T-helper 17 cell (primary cell): ENCODE results near the gene UBP1. TPM values are rescaled to one million over a fixed set of nuclear protein-coding genes. Genes with fewer than 3 reads are reported as not detected.
A peak's percentile ranks its signal among the peaks of the same experiment; 100 is the strongest.
"Not testable (repeated sequence)": the region's sequence is repeated elsewhere in the genome, so short reads cannot be mapped to it uniquely, and the experiment has no call there.

Experiments used
- ATAC-seq: fragments of 150-1000 bp; cut with Tn5 transposase; 2 replicates; pipeline ENCODE4 v1.10.0; 2021; ENCODE audit warnings: mild to moderate bottlenecking, moderate library complexity
- DNase-seq, 3 donors: peaks; one replicate each; pipeline versions ENCODE4 v3.0.0 to v3.0.0-alpha.2; 2020 to 2021
- H3K9me3 ChIP-seq: one replicate; pipeline ENCODE4 v1.7.0; 2013; ENCODE audit warnings: low read length, mild to moderate bottlenecking; ENCODE audit not compliant: control insufficient read depth, poor library complexity, severe bottlenecking
- H3K27ac Mint-ChIP-seq: one replicate; pipeline ENCODE4 v1.8.0; 2022; ENCODE audit warnings: mild to moderate bottlenecking, moderate library complexity, mixed read lengths
- H3K27me3 Mint-ChIP-seq: one replicate; pipeline ENCODE4 v1.8.0; 2022; ENCODE audit warnings: mixed read lengths
- H3K36me3 Mint-ChIP-seq: one replicate; pipeline ENCODE4 v1.8.0; 2022; ENCODE audit warnings: low read depth, mixed read lengths
- H3K4me1 Mint-ChIP-seq: one replicate; pipeline ENCODE4 v1.8.0; 2022; ENCODE audit warnings: mild to moderate bottlenecking, mixed read lengths
- H3K4me3 Mint-ChIP-seq: one replicate; pipeline ENCODE4 v1.8.0; 2022; ENCODE audit warnings: mild to moderate bottlenecking, moderate library complexity, mixed read lengths
- total RNA-seq, 4 donors: library from RNA in 2 of 4; stranded (reverse) in 2 of 4; gene quantifications; one replicate each; pipeline ENCODE4 v1.2.3 and lab custom pipeline; 2022 to 2026

Gene UBP1
- total RNA-seq, 2 donors from 2014 or later: 76.5 to 80.1 TPM

- no peaks in the 10 kb centered on the region for H3K9me3 ChIP-seq
- H3K4me3 Mint-ChIP-seq: peak overlapping the region; percentile 36
- no peak overlapping the region for H3K27ac Mint-ChIP-seq
- DNase-seq: peak in 2 of 3 donors; percentile 13 to 14
- peaks cover 2% of the 10 kb centered on the region for H3K36me3 Mint-ChIP-seq
- peaks cover 8% of the 10 kb centered on the region for H3K4me1 Mint-ChIP-seq
- H3K27me3 Mint-ChIP-seq: peaks cover 32% of the 10 kb centered on the region
- ATAC-seq: peak; percentile 80
Observed at GRCh38 chr3:33372218-33373081, 67.8 kb downstream of the UBP1 start.

DNA sequence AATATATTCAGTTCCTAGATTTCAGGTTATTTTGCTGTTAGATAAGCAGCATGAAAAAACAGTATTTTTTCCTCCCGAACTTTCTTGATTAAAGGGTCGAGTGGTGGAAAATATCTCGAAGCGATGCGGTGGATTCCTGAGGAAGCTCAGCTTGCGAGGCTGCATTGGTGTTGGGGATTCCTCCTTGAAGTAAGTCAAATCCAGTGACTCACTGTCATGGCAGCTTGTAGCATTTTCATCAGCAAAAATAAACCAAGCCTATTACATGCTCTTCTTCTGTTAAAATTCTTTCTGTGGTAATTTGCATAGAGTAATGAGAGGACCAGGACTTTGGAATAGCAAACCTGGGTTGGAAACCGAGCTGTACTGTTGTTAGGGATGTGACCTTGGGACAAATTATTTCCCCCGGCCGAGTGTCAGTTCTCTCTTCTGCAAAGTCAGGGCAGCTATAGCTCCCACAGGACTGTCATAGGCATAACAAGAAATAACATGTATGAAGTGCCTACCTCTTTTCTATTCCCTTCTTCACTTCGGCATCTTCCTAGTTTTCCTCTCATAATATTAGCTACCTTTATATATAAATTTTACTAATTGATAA lies 75.6 kb downstream of the UBP1 start:
- peaks cover 2% of the 10 kb centered on the region for H3K4me1 Mint-ChIP-seq
- peaks cover 21% of the 10 kb centered on the region for H3K27me3 Mint-ChIP-seq
- H3K9me3 ChIP-seq: no peaks in the 10 kb centered on the region
- no peaks in the 10 kb centered on the region for H3K36me3 Mint-ChIP-seq
- no peak overlapping the region for H3K27ac Mint-ChIP-seq
- H3K4me3 Mint-ChIP-seq: no peak overlapping the region
- ATAC-seq: no peak
- no peak for DNase-seq

- no peak overlapping the region for H3K27ac Mint-ChIP-seq
- peaks cover 19% of the 10 kb centered on the region for H3K27me3 Mint-ChIP-seq
- H3K9me3 ChIP-seq: no peaks in the 10 kb centered on the region
- no peak for ATAC-seq
- H3K4me1 Mint-ChIP-seq: peaks cover 2% of the 10 kb centered on the region
- no peak overlapping the region for H3K4me3 Mint-ChIP-seq
- H3K36me3 Mint-ChIP-seq: no peaks in the 10 kb centered on the region
- no peak for DNase-seq
Observed at GRCh38 chr3:33364060-33364459, 76.1 kb downstream of the UBP1 start.

GRCh38 chr3:33363113-33363800 lies 76.9 kb downstream of the UBP1 start:
- H3K4me1 Mint-ChIP-seq: peaks cover 2% of the 10 kb centered on the region
- no peak overlapping the region for H3K27ac Mint-ChIP-seq
- no peak overlapping the region for H3K4me3 Mint-ChIP-seq
- H3K9me3 ChIP-seq: no peaks in the 10 kb centered on the region
- DNase-seq (no peak), ATAC-seq (no peak)
- H3K36me3 Mint-ChIP-seq: no peaks in the 10 kb centered on the region
- peaks cover 17% of the 10 kb centered on the region for H3K27me3 Mint-ChIP-seq

- Mint-ChIP-seq H3K4me3 (no peak overlapping the region), H3K27me3 (peaks cover 21% of the 10 kb centered on the region), H3K27ac (no peak overlapping the region), H3K4me1 (peaks cover 2% of the 10 kb centered on the region), H3K36me3 (no peaks in the 10 kb centered on the region)
- DNase-seq (no peak), ATAC-seq (no peak)
- no peaks in the 10 kb centered on the region for H3K9me3 ChIP-seq
Observed at GRCh38 chr3:33360136-33360825, 79.9 kb downstream of the UBP1 start.

- ATAC-seq (no peak), DNase-seq (no peak)
- H3K4me3 Mint-ChIP-seq: no peak overlapping the region
- H3K4me1 Mint-ChIP-seq: peaks cover 2% of the 10 kb centered on the region
- H3K36me3 Mint-ChIP-seq: no peaks in the 10 kb centered on the region
- peaks cover 21% of the 10 kb centered on the region for H3K27me3 Mint-ChIP-seq
- H3K9me3 ChIP-seq: no peaks in the 10 kb centered on the region
- no peak overlapping the region for H3K27ac Mint-ChIP-seq
Observed at GRCh38 chr3:33358172-33358781, 81.9 kb downstream of the UBP1 start.

GRCh38 chr3:33355611-33356010 lies 84.6 kb downstream of the UBP1 start:
- H3K9me3 ChIP-seq: no peaks in the 10 kb centered on the region

DNA sequence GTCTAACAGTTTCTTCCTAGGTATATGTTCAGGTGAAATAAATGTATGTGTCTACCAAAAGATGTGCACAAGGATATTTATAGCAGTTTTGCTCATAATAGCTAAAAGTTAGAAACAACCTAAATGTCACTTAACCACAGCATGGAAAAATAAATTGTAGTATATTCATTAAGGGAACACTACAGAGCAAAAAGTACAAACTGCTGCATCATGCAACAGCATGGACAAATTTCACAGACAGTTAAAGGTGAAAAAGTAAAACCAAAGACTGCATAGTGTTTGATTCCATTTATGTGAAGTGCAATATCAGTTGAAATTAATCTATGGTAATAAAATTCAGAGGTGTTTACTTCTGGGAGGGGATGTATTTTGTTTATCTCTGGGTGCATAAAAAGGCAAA lies 100.4 kb downstream of the UBP1 start:
- no peak overlapping the region for H3K27ac Mint-ChIP-seq

More at GRCh38 chr3:33355611-33356010, 84.6 kb downstream of the UBP1 start:
- ATAC-seq: no peak
- H3K4me1 Mint-ChIP-seq: peaks cover 2% of the 10 kb centered on the region
- peaks cover 16% of the 10 kb centered on the region for H3K27me3 Mint-ChIP-seq
- H3K36me3 Mint-ChIP-seq: no peaks in the 10 kb centered on the region
- H3K27ac Mint-ChIP-seq: no peak overlapping the region
- no peak for DNase-seq
- H3K4me3 Mint-ChIP-seq: no peak overlapping the region

DNA sequence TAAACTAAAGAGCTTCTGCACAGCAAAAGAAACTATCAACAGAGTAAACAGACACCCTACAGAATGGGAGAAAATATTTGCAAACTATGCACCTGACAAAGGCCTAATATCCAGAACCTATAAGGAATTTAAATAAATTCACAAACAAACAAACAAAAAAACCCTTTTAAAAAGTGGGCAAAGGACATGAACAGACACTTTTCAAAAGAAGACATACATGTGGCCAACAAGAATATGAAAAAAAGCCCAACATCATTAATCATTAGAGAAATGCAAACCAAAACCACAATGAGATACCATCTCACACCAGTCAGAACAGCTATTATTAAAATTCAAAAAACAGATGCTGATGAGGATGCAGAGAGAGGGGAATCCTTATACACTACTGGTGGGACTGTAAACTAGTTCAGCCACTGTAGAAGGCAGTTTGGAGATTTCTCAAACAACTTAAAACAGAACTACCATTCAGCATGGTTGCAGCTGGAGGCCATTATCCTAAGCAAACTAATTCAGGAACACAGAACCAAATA lies 101.2 kb downstream of the UBP1 start:
- not testable (repeated sequence) for H3K27ac Mint-ChIP-seq, H3K9me3 ChIP-seq, DNase-seq, H3K36me3 Mint-ChIP-seq, H3K4me1 Mint-ChIP-seq, H3K27me3 Mint-ChIP-seq, H3K4me3 Mint-ChIP-seq, ATAC-seq

More for the DNA sequence above, 100.4 kb downstream of the UBP1 start:
- DNase-seq (no peak), ATAC-seq (no peak)
- Mint-ChIP-seq H3K36me3 (peaks cover 2% of the 10 kb centered on the region), H3K4me3 (no peak overlapping the region), H3K4me1 (no peaks in the 10 kb centered on the region), H3K27me3 (no peaks in the 10 kb centered on the region)
- no peaks in the 10 kb centered on the region for H3K9me3 ChIP-seq

Other genes with a start within 250 kb of the UBP1 start
- gene SUSD5, start 221.6 kb downstream of the UBP1 start, total RNA-seq: not detected
- not detected for gene FBXL2, start 163.0 kb downstream of the UBP1 start, total RNA-seq